Epithelial cell of proximal tubule (primary cell): ENCODE measurements around the gene PTPN6. TPM values are rescaled to one million over a fixed set of nuclear protein-coding genes. Genes with fewer than 3 reads are reported as not detected.

ENCODE experiments used
- DNase-seq: peaks from one replicate; pipeline ENCODE4 v3.0.0-alpha.2; 2011; ENCODE audit warnings: low read depth
- H3K4me3 ChIP-seq: 2 replicates; pipeline ENCODE4 v1.5.1; 2011; ENCODE audit warnings: low read depth, mild to moderate bottlenecking, low read length
- CTCF ChIP-seq: conservative IDR thresholded peaks from 2 replicates; pipeline ENCODE4 v1.5.1; 2012; ENCODE audit warnings: low read depth, mild to moderate bottlenecking, low read length
- total RNA-seq: library from RNA; depleted of rRNA; stranded (reverse); fragments of >200 nt; gene quantifications from 2 replicates; pipeline ENCODE4 v1.2.3, GENCODE V29; 2015

Gene PTPN6
- total RNA-seq, 1 donor from 2014 or later: 37.5 TPM

GRCh38 chr12:6943389-6943721, 7.8 kb upstream of the PTPN6 start:
- TF ChIP-seq CTCF: no peak
- no peak for DNase-seq
- peak overlapping the region; percentile 75 for H3K4me3 ChIP-seq

- H3K4me3 ChIP-seq: peak within 1 kb of the TSS; percentile 75
- peak; percentile 88 for DNase-seq
- TF ChIP-seq CTCF: no peak
Observed at GRCh38 chr12:6943722-6944380, 7.3 kb upstream of the PTPN6 start, which contains the start of the genes C12orf57 and RNU7-1. C12orf57 (plus strand) TSS chr12:6944022; CDS start chr12:6944122, 100 bp downstream. RNU7-1 (plus strand) TSS chr12:6943816.

- peak; percentile 83 for TF ChIP-seq CTCF
- no peak for DNase-seq
- peak overlapping the region; percentile 75 for H3K4me3 ChIP-seq
Observed at GRCh38 chr12:6944381-6945186, 6.6 kb upstream of the PTPN6 start.

- DNase-seq: no peak
- H3K4me3 ChIP-seq: peak overlapping the region; percentile 64
- TF ChIP-seq CTCF: no peak
Observed at GRCh38 chr12:6945613-6946012, 5.5 kb upstream of the PTPN6 start.

GRCh38 chr12:6946033-6946919, 4.9 kb upstream of the PTPN6 start:
- no peak for TF ChIP-seq CTCF
- H3K4me3 ChIP-seq: peak overlapping the region; percentile 64
- DNase-seq: no peak

- H3K4me3 ChIP-seq: peak overlapping the region; percentile 64
- TF ChIP-seq CTCF: no peak
- no peak for DNase-seq
Observed at GRCh38 chr12:6946920-6947374, 4.2 kb upstream of the PTPN6 start.
